Endothelial cell of umbilical vein (primary cell): Measurements from ENCODE around the gene OR52K1. TPM values are rescaled to one million over a fixed set of nuclear protein-coding genes. Genes with fewer than 3 reads are reported as not detected.

ENCODE experiments used
- BruUV-seq: library from RNA; stranded (reverse); fragments of 400-500 nt; replicated peaks from 2 replicates; lab custom pipeline; 2021; lab: Mats Ljungman, UMichigan
- CTCF ChIA-PET: fragments of 300-600, 350-600 bp; sonication (Branson Sonifier 250); formaldehyde crosslinking; loops from one replicate; lab custom pipeline; 2021; ENCODE audit warnings: antibody characterized with exemption, inconsistent platforms; lab: Charles Lee
- POLR2A ChIA-PET: fragments of 300-600, 350-600 bp; sonication (Branson Sonifier 250); formaldehyde crosslinking; loops from one replicate; lab custom pipeline; 2021; ENCODE audit warnings: antibody characterized with exemption, inconsistent platforms; lab: Charles Lee
- DNase-seq: peaks from one replicate; pipeline ENCODE4 v3.0.0-alpha.2; 2011; ENCODE audit warnings: low read depth, low spot score
- FAIRE-seq: peaks from 2 replicates; lab custom pipeline; 2011; peaks lifted over from hg19 to GRCh38; lab: Jason Lieb, UNC
- H2AFZ ChIP-seq: 2 replicates; pipeline ENCODE4 v1.6.0; 2012; ENCODE audit warnings: low read depth, low read length, control low read depth, inconsistent platforms
- H3K27ac ChIP-seq: 2 replicates; pipeline ENCODE4 v1.5.1; 2011; ENCODE audit warnings: low read depth, mild to moderate bottlenecking, control low read depth, low read length, moderate library complexity; ENCODE audit not compliant: insufficient read depth
- H3K27me3 ChIP-seq, 2 experiments: 2 replicates each; pipeline versions ENCODE4 v1.6.0 to v1.6.1; 2011; ENCODE audit warnings: low read length in 2 of 2, mixed read lengths in 1 of 2; ENCODE audit not compliant: control insufficient read depth in 2 of 2, insufficient read depth in 2 of 2
- H3K36me3 ChIP-seq, 2 experiments: 2 replicates in 1 of 2; 3 replicates in 1 of 2; pipeline ENCODE4 v1.5.1; 2011; ENCODE audit warnings: low read length in 2 of 2, mild to moderate bottlenecking in 1 of 2, moderate library complexity in 1 of 2; ENCODE audit not compliant: control insufficient read depth in 2 of 2, insufficient read depth in 2 of 2; ENCODE audit errors: extremely low read depth in 1 of 2
- H3K4me1 ChIP-seq: 3 replicates; pipeline ENCODE4 v1.5.1; 2011; ENCODE audit warnings: mild to moderate bottlenecking, low read length; ENCODE audit not compliant: control insufficient read depth, insufficient read depth; ENCODE audit errors: extremely low read depth
- H3K4me2 ChIP-seq: 2 replicates; pipeline ENCODE4 v1.6.1; 2011; ENCODE audit warnings: low read length, control low read depth, mixed read lengths; ENCODE audit not compliant: insufficient read depth
- H3K4me3 ChIP-seq, 3 experiments: fragments of 200-600 bp in 1 of 3; sonication (generic), shearing (Covaris generic) in 1 of 3; replicated peaks in 1 of 3; 2 replicates each; pipeline ENCODE4 v1.5.1; 2011 to 2016; ENCODE audit warnings: control low read depth in 3 of 3, low read length in 3 of 3, mild to moderate bottlenecking in 2 of 3, inconsistent platforms in 1 of 3, low read depth in 1 of 3, moderate library complexity in 1 of 3; ENCODE audit not compliant: insufficient read depth in 1 of 3
- H3K79me2 ChIP-seq: 2 replicates; pipeline ENCODE4 v1.6.0; 2012; ENCODE audit warnings: low read length, inconsistent platforms; ENCODE audit not compliant: control insufficient read depth, insufficient read depth
- H3K9ac ChIP-seq: replicated peaks from 2 replicates; pipeline ENCODE3; 2011; ENCODE audit warnings: low read length, control low read depth; ENCODE audit not compliant: insufficient read depth; ENCODE audit errors: extremely low read depth
- H3K9me1 ChIP-seq: replicated peaks from 3 replicates; pipeline ENCODE4 v1.6.0; 2011; ENCODE audit warnings: mild to moderate bottlenecking, low read length; ENCODE audit not compliant: control insufficient read depth, insufficient read depth; ENCODE audit errors: extremely low read depth
- H3K9me3 ChIP-seq: replicated peaks from 2 replicates; pipeline ENCODE4 v1.5.1; 2012; ENCODE audit warnings: low read length, inconsistent platforms; ENCODE audit not compliant: control insufficient read depth, insufficient read depth
- H4K20me1 ChIP-seq: replicated peaks from 2 replicates; pipeline ENCODE3; 2011; ENCODE audit warnings: mild to moderate bottlenecking, low read length; ENCODE audit not compliant: control insufficient read depth, insufficient read depth; ENCODE audit errors: extremely low read depth
- EZH2 ChIP-seq: IDR thresholded peaks from 2 replicates; pipeline ENCODE4 v1.6.1; 2012; ENCODE audit warnings: borderline replicate concordance, low read depth, mild to moderate bottlenecking, moderate library complexity, low read length, inconsistent platforms; ENCODE audit not compliant: severe bottlenecking
- FOS ChIP-seq: IDR thresholded peaks from 2 replicates; pipeline ENCODE4 v1.6.1; 2011; ENCODE audit warnings: mild to moderate bottlenecking, low read length, moderate library complexity, borderline replicate concordance; ENCODE audit not compliant: insufficient read depth
- GATA2 ChIP-seq: IDR thresholded peaks from 2 replicates; pipeline ENCODE4 v1.7.0; 2011; ENCODE audit warnings: low read depth, mild to moderate bottlenecking, moderate library complexity, mixed read lengths, low read length; ENCODE audit not compliant: insufficient read length, insufficient read depth
- JUN ChIP-seq: IDR thresholded peaks from 2 replicates; pipeline ENCODE4 v1.6.1; 2011; ENCODE audit warnings: borderline replicate concordance, low read depth; ENCODE audit not compliant: insufficient read length, insufficient read depth
- MYC ChIP-seq: IDR thresholded peaks from one replicate; pipeline ENCODE4 v1.6.1; 2011; ENCODE audit warnings: mild to moderate bottlenecking, low read depth, low read length
- POLR2A ChIP-seq: IDR thresholded peaks from 2 replicates; pipeline ENCODE4 v1.6.1; 2012; ENCODE audit warnings: low read depth, mild to moderate bottlenecking, control low read depth, low read length
- POLR2AphosphoS5 ChIP-seq: IDR thresholded peaks from 2 replicates; pipeline ENCODE4 v1.6.1; 2012; ENCODE audit warnings: low read depth, mild to moderate bottlenecking, control low read depth, low read length, moderate library complexity; ENCODE audit not compliant: insufficient read depth
- dilution Hi-C: fragments of 300-500 bp; cut with MboI; formaldehyde crosslinking; loops from one replicate; pipeline ENCODE4 v1.15.0; 2019; ENCODE audit warnings: low sequenced_read_pairs; ENCODE audit not compliant: extremely low pct_ligation_motif_present
- intact Hi-C: fragments of 100-400 bp; cut with micrococcal nuclease; formaldehyde crosslinking; loops from one replicate; pipeline ENCODE4 v1.10.0; 2022
- polyA plus RNA-seq, 4 experiments: library from polyadenylated mRNA; depleted of rRNA in 3 of 4; stranded (reverse) in 3 of 4; unstranded in 1 of 4; fragments of >200 nt; gene quantifications; 2 replicates each; pipeline versions ENCODE4 v1.2.1 to v1.2.3, GENCODE V29; 2011 to 2012; ENCODE audit warnings: missing spikeins in 1 of 4
- total RNA-seq: library from RNA; stranded (reverse); gene quantifications from 2 replicates; pipeline ENCODE4 v1.2.3, GENCODE V29; 2021
- TF ChIP-seq, protein P1 (sequence below): IDR thresholded peaks from 2 replicates; pipeline ENCODE4 v1.6.1; 2011; ENCODE audit not compliant: insufficient read depth, insufficient read length
- TF ChIP-seq, protein P2 (sequence below), 2 donors: IDR thresholded peaks; 1 replicate in 1 of 2; 2 replicates in 1 of 2; pipeline ENCODE4 v1.5.1; 2011; ENCODE audit warnings: low read length in 2 of 2, mild to moderate bottlenecking in 2 of 2, moderate library complexity in 2 of 2, control low read depth in 1 of 2, inconsistent platforms in 1 of 2, low read depth in 1 of 2; ENCODE audit not compliant: insufficient read depth in 1 of 2; ENCODE audit errors: extremely low read depth in 1 of 2

Gene OR52K1
- total and polyA plus RNA-seq, 2 donors (not counting 3 experiments of a cell fraction or from before 2014, with no cell fraction given) = not detected

DNA sequence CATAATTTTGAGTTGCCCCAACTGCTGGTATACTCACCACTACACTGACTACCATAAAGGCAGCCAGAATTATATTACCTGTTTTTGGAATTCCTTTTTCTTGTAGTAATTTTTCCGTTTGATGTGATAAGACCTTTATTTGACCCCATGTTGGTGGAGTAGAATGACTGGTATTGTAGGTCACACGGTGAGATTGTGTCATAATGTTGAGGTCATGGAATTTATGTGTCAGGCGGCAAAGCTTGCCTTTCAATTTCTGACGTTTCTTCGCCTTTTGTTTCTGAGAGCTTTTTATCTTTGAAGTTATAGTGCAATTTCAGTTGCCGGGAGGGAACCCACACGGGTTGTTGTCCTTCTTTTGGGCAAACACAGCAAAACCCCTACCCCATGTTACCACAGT lies 13.0 kb downstream of the OR52K1 start:
- H3K4me3 ChIP-seq = no peak overlapping the region
- no peaks in the 10 kb centered on the region for H3K9me1 ChIP-seq
- no peaks in the 10 kb centered on the region for H4K20me1 ChIP-seq
- FAIRE-seq (no peak), DNase-seq (no peak)
- no peaks in the 10 kb centered on the region for H3K79me2 ChIP-seq
- no peaks in the 10 kb centered on the region for H3K36me3 ChIP-seq
- H3K4me1 ChIP-seq = no peaks in the 10 kb centered on the region
- intact Hi-C loops (no loop called here), dilution Hi-C loops (no loop called here)
- no peak overlapping the region for H2AFZ ChIP-seq
- ChIA-PET POLR2A (no interaction called here), CTCF (interaction anchor here (3.5 to 5.7 kb wide), 2 partner anchors 44 to 310 kb away, joined by 16 to 255 read pairs; no protein-coding TSS in a partner anchor)
- BruUV-seq = no TSS peak
- TF ChIP-seq MYC (no peak), JUN (no peak), GATA2 (no peak), POLR2AphosphoS5 (no peak)
- TF ChIP-seq, protein P1, sequence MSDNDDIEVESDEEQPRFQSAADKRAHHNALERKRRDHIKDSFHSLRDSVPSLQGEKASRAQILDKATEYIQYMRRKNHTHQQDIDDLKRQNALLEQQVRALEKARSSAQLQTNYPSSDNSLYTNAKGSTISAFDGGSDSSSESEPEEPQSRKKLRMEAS = no peak
- peaks cover 18% of the 10 kb centered on the region in 2 experiments for H3K27me3 ChIP-seq
- H3K9me3 ChIP-seq = no peaks in the 10 kb centered on the region
- H3K9ac ChIP-seq = no peak overlapping the region
- H3K4me2 ChIP-seq = no peak overlapping the region
- H3K27ac ChIP-seq = no peak overlapping the region

DNA sequence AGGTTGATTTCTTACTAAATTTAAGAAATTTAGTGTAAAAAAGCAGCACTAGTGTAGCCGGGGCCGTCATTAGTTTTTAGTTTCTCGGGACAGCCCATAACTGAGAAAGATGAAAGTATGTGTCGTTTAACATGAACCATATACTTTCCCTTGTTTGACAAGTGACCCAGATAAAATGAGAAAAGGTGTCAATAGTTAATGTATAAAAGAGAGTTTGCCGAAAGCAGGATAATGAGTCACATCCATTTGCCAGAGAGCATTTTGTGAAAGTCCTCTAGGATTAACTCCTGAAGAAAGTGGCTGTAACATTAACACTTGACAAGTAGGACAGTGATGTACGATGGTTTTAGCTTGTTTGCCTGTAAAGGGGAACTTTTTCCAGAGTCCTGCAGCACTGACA lies 13.5 kb downstream of the OR52K1 start:
- dilution Hi-C loops = no loop called here
- no TSS peak for BruUV-seq
- Histone ChIP-seq H3K4me2 (no peak overlapping the region), H3K4me3 (no peak overlapping the region), H3K36me3 (no peaks in the 10 kb centered on the region), H3K9me3 (no peaks in the 10 kb centered on the region), H2AFZ (no peak overlapping the region), H4K20me1 (no peaks in the 10 kb centered on the region), H3K4me1 (no peaks in the 10 kb centered on the region), H3K79me2 (no peaks in the 10 kb centered on the region), H3K9ac (no peak overlapping the region), H3K27me3 (peaks cover 18 to 23% of the 10 kb centered on the region in 2 experiments), H3K9me1 (no peaks in the 10 kb centered on the region), H3K27ac (no peak overlapping the region)
- FAIRE-seq (no peak), DNase-seq (no peak)
- CTCF ChIA-PET = interaction anchor here (3.5 to 5.7 kb wide), 2 partner anchors 43 to 311 kb away, joined by 16 to 255 read pairs; no protein-coding TSS in a partner anchor
- POLR2A ChIA-PET = no interaction called here
- TF ChIP-seq GATA2 (no peak), POLR2A (no peak), EZH2 (no peak), FOS (no peak)
- TF ChIP-seq, protein P1 = no peak
- TF ChIP-seq, protein P2, sequence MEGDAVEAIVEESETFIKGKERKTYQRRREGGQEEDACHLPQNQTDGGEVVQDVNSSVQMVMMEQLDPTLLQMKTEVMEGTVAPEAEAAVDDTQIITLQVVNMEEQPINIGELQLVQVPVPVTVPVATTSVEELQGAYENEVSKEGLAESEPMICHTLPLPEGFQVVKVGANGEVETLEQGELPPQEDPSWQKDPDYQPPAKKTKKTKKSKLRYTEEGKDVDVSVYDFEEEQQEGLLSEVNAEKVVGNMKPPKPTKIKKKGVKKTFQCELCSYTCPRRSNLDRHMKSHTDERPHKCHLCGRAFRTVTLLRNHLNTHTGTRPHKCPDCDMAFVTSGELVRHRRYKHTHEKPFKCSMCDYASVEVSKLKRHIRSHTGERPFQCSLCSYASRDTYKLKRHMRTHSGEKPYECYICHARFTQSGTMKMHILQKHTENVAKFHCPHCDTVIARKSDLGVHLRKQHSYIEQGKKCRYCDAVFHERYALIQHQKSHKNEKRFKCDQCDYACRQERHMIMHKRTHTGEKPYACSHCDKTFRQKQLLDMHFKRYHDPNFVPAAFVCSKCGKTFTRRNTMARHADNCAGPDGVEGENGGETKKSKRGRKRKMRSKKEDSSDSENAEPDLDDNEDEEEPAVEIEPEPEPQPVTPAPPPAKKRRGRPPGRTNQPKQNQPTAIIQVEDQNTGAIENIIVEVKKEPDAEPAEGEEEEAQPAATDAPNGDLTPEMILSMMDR (IDR thresholded peaks at IDR 0.05; ENCODE audit: extremely low read depth in 1 of 2, insufficient read depth in 1 of 2, low read depth in 1 of 2, low read length in 2 of 2) = no peak
- intact Hi-C loops = no loop called here
